ENCODE data around the gene HSD17B1. TPM values are rescaled to one million over a fixed set of nuclear protein-coding genes. Genes with fewer than 3 reads are reported as not detected.
A peak's percentile ranks its signal among the peaks of the same experiment; 100 is the strongest.

Gene HSD17B1
- total RNA-seq, 1 experiment from 2014 or later = 1.5 TPM

GRCh38 chr17:42579794-42580551 lies 27.2 kb downstream of the HSD17B1 start:
- no peak overlapping the region for H2BK12ac ChIP-seq (ENCODE audit: insufficient read length, low read depth, low read length)
- no peak overlapping the region for H3K14ac ChIP-seq (ENCODE audit: insufficient read depth, low read length)
- peaks cover 17 to 70% (median 56%) of the 10 kb centered on the region in 3 experiments; a peak in 6 of 7 replicates for H3K36me3 Mint-ChIP-seq (ENCODE audit: insufficient read depth in 1 of 3, low read depth in 3 of 3)
- no peak overlapping the region for H4K5ac ChIP-seq (ENCODE audit: insufficient read length, low read depth, low read length)
- peaks cover 20 to 21% of the 10 kb centered on the region in 2 experiments for H3K4me1 Mint-ChIP-seq
- no peaks in the 10 kb centered on the region for H4K20me1 ChIP-seq (ENCODE audit: control insufficient read depth, insufficient read depth, insufficient read length)
- no peak overlapping the region for H3T11ph ChIP-seq (ENCODE audit: low read length)
- no peak overlapping the region for H3K9ac ChIP-seq (ENCODE audit: extremely low read depth, insufficient read length, low read length)
- no peaks in the 10 kb centered on the region for H3K9me3 Mint-ChIP-seq
- H4K8ac ChIP-seq (replicated peaks; ENCODE audit: insufficient read length, low read depth, low read length) = no peak overlapping the region
- H3K27ac Mint-ChIP-seq = peak overlapping the region in 2 of 3 experiments; percentile 5 to 40; a peak in 2 of 7 replicates
- no peaks in the 10 kb centered on the region for H3K27me3 Mint-ChIP-seq (ENCODE audit: low read depth)
- no peak overlapping the region for H3K4ac ChIP-seq (ENCODE audit: low read depth, low read length)
- no peaks in the 10 kb centered on the region for H3K79me1 ChIP-seq (ENCODE audit: insufficient read depth, low read depth, low read length, poor library complexity, severe bottlenecking)
- no peak overlapping the region for H2AK5ac ChIP-seq (ENCODE audit: insufficient read length, low read length)
- WGBS (ENCODE audit: extremely low coverage, insufficient read length, low lambda C conversion rate) = no CpG with 5 or more reads among the region's 2 CpGs
- no peak overlapping the region for H2BK15ac ChIP-seq (ENCODE audit: low read depth, low read length)
- no peak for TF ChIP-seq CTCF (conservative IDR thresholded peaks at IDR 0.05)
- H3K79me2 ChIP-seq (ENCODE audit: insufficient read depth, low read length) = no peaks in the 10 kb centered on the region
- H3K4me1 ChIP-seq (ENCODE audit: insufficient read depth, low read length) = no peaks in the 10 kb centered on the region
- H2BK20ac ChIP-seq (ENCODE audit: low read depth, low read length, poor library complexity, severe bottlenecking) = no peak overlapping the region
- H4K91ac ChIP-seq (ENCODE audit: insufficient read length, low read depth, low read length) = no peak overlapping the region
- H3K18ac ChIP-seq (ENCODE audit: insufficient read length, low read depth, low read length) = no peak overlapping the region
- no peaks in the 10 kb centered on the region for H3K9me3 ChIP-seq (ENCODE audit: control insufficient read depth, low read depth, low read length)
- H2BK5ac ChIP-seq (ENCODE audit: insufficient read length, low read length) = no peak overlapping the region
- H3K27ac ChIP-seq (ENCODE audit: insufficient read length, low read depth, low read length) = no peak overlapping the region
- H3K27me3 ChIP-seq (ENCODE audit: insufficient read depth, low read length) = no peaks in the 10 kb centered on the region; the same call in 1 of the 2 replicates
- H3K23ac ChIP-seq (ENCODE audit: insufficient read length, low read depth, low read length) = no peak overlapping the region
- H3K4me2 ChIP-seq (ENCODE audit: insufficient read depth, insufficient read length, low read length) = no peak overlapping the region
- no peak overlapping the region for H3K56ac ChIP-seq (ENCODE audit: insufficient read length, low read depth, low read length)
- H3K23me2 ChIP-seq (ENCODE audit: insufficient read length, low read depth, low read length, poor library complexity, severe bottlenecking) = peaks cover 3% of the 10 kb centered on the region
- DNase-seq = no peak
- H2BK120ac ChIP-seq (ENCODE audit: low read depth, low read length, poor library complexity, severe bottlenecking) = no peak overlapping the region
- H3K4me3 Mint-ChIP-seq = 0 out of 5 replicates have a peak overlapping the region, but pooled peaks of 1 of the 2 experiments have one; percentile 50
- no peak overlapping the region for H2AFZ ChIP-seq (ENCODE audit: low read length)
